Lower lobe of right lung (tissue), 2 donors: ENCODE measurements around the gene MT4. TPM values are rescaled to one million over a fixed set of nuclear protein-coding genes. Genes with fewer than 3 reads are reported as not detected.

ENCODE experiments used
- ATAC-seq, 2 donors: fragments of 200-7000 bp; cut with Tn5 transposase; one replicate each; pipeline ENCODE4 v1.9.1; 2020 to 2022; ENCODE audit warnings: mild to moderate bottlenecking in 2 of 2, moderate library complexity in 2 of 2
- DNase-seq: peaks from one replicate; pipeline ENCODE4 v3.0.0-alpha.2; 2020
- H3K27ac ChIP-seq: fragments of 200-600 bp; one replicate; pipeline ENCODE4 v1.8.0; 2022
- H3K27me3 ChIP-seq: fragments of 200-600 bp; one replicate; pipeline ENCODE4 v1.8.0; 2022; ENCODE audit warnings: low read depth
- H3K36me3 ChIP-seq: fragments of 200-600 bp; one replicate; pipeline ENCODE4 v1.8.0; 2022; ENCODE audit warnings: mild to moderate bottlenecking
- H3K4me1 ChIP-seq: fragments of 200-600 bp; one replicate; pipeline ENCODE4 v1.8.0; 2022
- H3K4me3 ChIP-seq: fragments of 200-600 bp; one replicate; pipeline ENCODE4 v1.8.0; 2022; ENCODE audit warnings: mild to moderate bottlenecking
- H3K9me3 ChIP-seq: fragments of 200-600 bp; one replicate; pipeline ENCODE4 v1.8.0; 2022
- CTCF ChIP-seq: fragments of 200-600 bp; IDR thresholded peaks from one replicate; pipeline ENCODE4 v1.8.0; 2022; ENCODE audit warnings: antibody characterized with exemption, mild to moderate bottlenecking
- intact Hi-C: fragments of 100-400 bp; cut with DNase I; formaldehyde crosslinking; loops from one replicate; pipeline ENCODE4 v1.11.0; 2022
- total RNA-seq: library from RNA; stranded (reverse); fragmentation: NEBNext Ultra II Directional; extraction: Animal tissue kit (Norgen Biotek cat#: 25700); gene quantifications from one replicate; pipeline ENCODE4 v1.2.1, GENCODE V29; 2021
- donor health status: DM: no; HTN: yes; CAD: no; lungs with severe emphysema.

Gene MT4
- total RNA-seq, 1 donor from 2014 or later: not detected

GRCh38 chr16:56549744-56550385 lies 15.0 kb upstream of the MT4 start:
- Histone ChIP-seq H3K4me3 (no peak overlapping the region), H3K36me3 (no peaks in the 10 kb centered on the region), H3K27me3 (no peaks in the 10 kb centered on the region), H3K4me1 (peaks cover 7% of the 10 kb centered on the region), H3K9me3 (no peaks in the 10 kb centered on the region), H3K27ac (no peak overlapping the region)
- TF ChIP-seq CTCF: no peak
- intact Hi-C loops: no loop called here
- ATAC-seq: no peak
- DNase-seq: no peak

- no peak for TF ChIP-seq CTCF
- no peaks in the 10 kb centered on the region for H3K27me3 ChIP-seq
- H3K4me1 ChIP-seq: peaks cover 7% of the 10 kb centered on the region
- intact Hi-C loops: no loop called here
- DNase-seq (no peak), ATAC-seq (no peak)
- no peak overlapping the region for H3K27ac ChIP-seq
- H3K36me3 ChIP-seq: no peaks in the 10 kb centered on the region
- no peak overlapping the region for H3K4me3 ChIP-seq
- H3K9me3 ChIP-seq: no peaks in the 10 kb centered on the region
Observed at GRCh38 chr16:56551796-56552738, 12.8 kb upstream of the MT4 start.

GRCh38 chr16:56554441-56554840 lies 10.4 kb upstream of the MT4 start:
- H3K9me3 ChIP-seq: no peaks in the 10 kb centered on the region
- TF ChIP-seq CTCF: no peak
- DNase-seq (no peak), ATAC-seq (no peak)
- no peak overlapping the region for H3K27ac ChIP-seq
- no peaks in the 10 kb centered on the region for H3K27me3 ChIP-seq
- H3K36me3 ChIP-seq: no peaks in the 10 kb centered on the region
- intact Hi-C loops: no loop called here
- peaks cover 7% of the 10 kb centered on the region for H3K4me1 ChIP-seq
- H3K4me3 ChIP-seq: no peak overlapping the region

- no peak overlapping the region for H3K4me3 ChIP-seq
- no peaks in the 10 kb centered on the region for H3K9me3 ChIP-seq
- H3K36me3 ChIP-seq: no peaks in the 10 kb centered on the region
- no peak for DNase-seq
- no peak for TF ChIP-seq CTCF
- H3K27ac ChIP-seq: no peak overlapping the region
- no peaks in the 10 kb centered on the region for H3K4me1 ChIP-seq
- intact Hi-C loops: no loop called here
- no peak for ATAC-seq
- H3K27me3 ChIP-seq: no peaks in the 10 kb centered on the region
Observed at GRCh38 chr16:56558024-56558747, 6.7 kb upstream of the MT4 start.

- ATAC-seq: no peak
- TF ChIP-seq CTCF: no peak
- intact Hi-C loops: no loop called here
- no peak for DNase-seq
- Histone ChIP-seq H3K4me1 (no peaks in the 10 kb centered on the region), H3K27ac (no peak overlapping the region), H3K9me3 (no peaks in the 10 kb centered on the region), H3K27me3 (no peaks in the 10 kb centered on the region), H3K36me3 (no peaks in the 10 kb centered on the region), H3K4me3 (no peak overlapping the region)
Observed at GRCh38 chr16:56559109-56559508, 5.8 kb upstream of the MT4 start.
